OCI-LY7 (cell line): Measurements from ENCODE around the gene HDGFL2. TPM values are rescaled to one million over a fixed set of nuclear protein-coding genes. Genes with fewer than 3 reads are reported as not detected.

Source experiments
- BruUV-seq: library from RNA; stranded (reverse); fragments of 400-500 nt; replicated peaks from 2 replicates; lab custom pipeline; 2021; lab: Mats Ljungman, UMichigan
- CTCF ChIA-PET: fragments of 300-600 bp; sonication (Branson Sonifier 250); formaldehyde crosslinking; loops from one replicate; lab custom pipeline; 2022; ENCODE audit warnings: antibody characterized with exemption; ENCODE audit not compliant: unreplicated experiment; lab: Charles Lee
- POLR2A ChIA-PET: fragments of 300-600 bp; sonication (Branson Sonifier 250); formaldehyde crosslinking; loops from one replicate; lab custom pipeline; 2022; ENCODE audit warnings: antibody characterized with exemption; lab: Charles Lee
- DNase-seq: peaks from one replicate; pipeline ENCODE4 v3.0.0-alpha.2; 2015; ENCODE audit warnings: low spot score
- H2AFZ ChIP-seq: fragments of 200-600 bp; sonication (generic), shearing (Covaris generic); 2 replicates; pipeline ENCODE4 v1.6.1; 2014; ENCODE audit warnings: mild to moderate bottlenecking, antibody characterized with exemption, low read length, moderate library complexity
- H3K27ac ChIP-seq: fragments of 200-600 bp; sonication (generic); 2 replicates; pipeline ENCODE4 v1.5.1; 2014; ENCODE audit warnings: mixed run types, low read depth, mild to moderate bottlenecking, moderate library complexity, low read length, inconsistent platforms; ENCODE audit not compliant: poor library complexity, severe bottlenecking
- H3K36me3 ChIP-seq: fragments of 200-600 bp; sonication (generic); 2 replicates; pipeline ENCODE4 v1.6.1; 2014; ENCODE audit warnings: mild to moderate bottlenecking, antibody characterized with exemption, low read length, moderate library complexity, mixed read lengths; ENCODE audit not compliant: insufficient read depth
- H3K4me1 ChIP-seq: fragments of 200-600 bp; sonication (generic); 2 replicates; pipeline ENCODE4 v1.5.1; 2014; ENCODE audit warnings: mild to moderate bottlenecking, low read length; ENCODE audit not compliant: insufficient read depth, poor library complexity, severe bottlenecking
- H3K4me2 ChIP-seq: fragments of 200-600 bp; sonication (generic); 2 replicates; pipeline ENCODE4 v1.6.1; 2014; ENCODE audit warnings: mild to moderate bottlenecking, low read length
- H3K4me3 ChIP-seq: fragments of 200-600 bp; sonication (generic); 2 replicates; pipeline ENCODE4 v1.5.1; 2014; ENCODE audit warnings: mild to moderate bottlenecking, low read depth, low read length; ENCODE audit not compliant: poor library complexity, severe bottlenecking
- H3K79me2 ChIP-seq: fragments of 200-600 bp; sonication (generic); 2 replicates; pipeline ENCODE4 v1.6.1; 2016; ENCODE audit warnings: low read depth, mild to moderate bottlenecking, low read length, moderate library complexity, mixed read lengths; ENCODE audit not compliant: insufficient read depth
- H3K9me2 ChIP-seq: fragments of 200-600 bp; sonication (generic); 2 replicates; pipeline ENCODE4 v1.6.1; 2016; ENCODE audit warnings: mild to moderate bottlenecking, low read length, mixed read lengths; ENCODE audit not compliant: insufficient read depth
- H3K9me3 ChIP-seq: fragments of 200-600 bp; sonication (generic); 2 replicates; pipeline ENCODE4 v1.6.1; 2014; ENCODE audit warnings: mild to moderate bottlenecking, mixed run types, low read length, mixed read lengths
- H4K20me1 ChIP-seq: fragments of 200-600 bp; sonication (generic); 2 replicates; pipeline ENCODE4 v1.6.1; 2014; ENCODE audit warnings: mild to moderate bottlenecking, antibody characterized with exemption, low read length, moderate library complexity, mixed read lengths; ENCODE audit not compliant: insufficient read depth
- EZH2phosphoT487 ChIP-seq: fragments of 200-600 bp; sonication (generic); IDR thresholded peaks from 2 replicates; pipeline ENCODE4 v1.6.1; 2018; ENCODE audit warnings: low read depth, borderline replicate concordance, mild to moderate bottlenecking, mixed run types, antibody characterized with exemption, low read length, moderate library complexity, mixed read lengths
- intact Hi-C: fragments of 100-400 bp; cut with micrococcal nuclease; formaldehyde crosslinking; loops from one replicate; pipeline ENCODE4 v1.10.0; 2022; ENCODE audit not compliant: unreplicated experiment
- total RNA-seq, 2 experiments: library from RNA; depleted of rRNA in 1 of 2; stranded (reverse); fragments of >200 nt in 1 of 2; shearing (Covaris generic) in 1 of 2; gene quantifications; 2 replicates each; pipeline ENCODE4 v1.2.3, GENCODE V29; 2014 to 2022
- TF ChIP-seq, protein P1 (sequence below): fragments of 200-600 bp; sonication (generic); conservative IDR thresholded peaks from 2 replicates; pipeline ENCODE4 v1.5.1; 2014; ENCODE audit warnings: mild to moderate bottlenecking, antibody characterized with exemption, low read length, moderate library complexity, mixed read lengths

Gene HDGFL2
- total RNA-seq, 2 experiments from 2014 or later: 54.5 to 85.9 TPM

DNA sequence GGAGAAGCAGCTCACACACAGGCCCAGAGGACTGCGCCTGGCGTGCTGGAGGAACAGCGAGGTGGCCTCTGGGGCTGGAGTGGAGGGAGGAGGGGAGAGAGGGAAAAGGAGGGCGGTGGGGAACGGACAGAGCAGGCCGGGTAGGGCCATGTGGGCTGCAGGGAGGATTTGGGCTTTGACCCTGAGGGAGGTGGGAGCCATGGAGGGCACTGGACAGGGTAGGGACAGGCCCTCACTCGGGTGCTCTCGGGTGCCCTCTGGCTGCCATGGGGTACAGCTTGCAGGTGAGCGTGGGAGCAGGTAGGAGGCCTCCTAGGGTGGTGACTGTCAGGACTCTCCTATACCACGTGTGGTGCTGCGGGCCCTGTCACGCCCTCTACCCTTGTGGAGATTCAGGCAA, 23.4 kb downstream of the HDGFL2 start:
- H3K27ac ChIP-seq: no peak overlapping the region
- CTCF ChIA-PET: no interaction called here
- H2AFZ ChIP-seq: no peak overlapping the region
- DNase-seq: peak; percentile 36
- no peaks in the 10 kb centered on the region for H3K9me3 ChIP-seq
- no peaks in the 10 kb centered on the region for H4K20me1 ChIP-seq
- BruUV-seq: no TSS peak
- POLR2A ChIA-PET: no interaction called here
- no peaks in the 10 kb centered on the region for H3K4me1 ChIP-seq
- peaks cover 62% of the 10 kb centered on the region for H3K36me3 ChIP-seq
- no peak overlapping the region for H3K4me2 ChIP-seq
- H3K9me2 ChIP-seq: no peaks in the 10 kb centered on the region
- intact Hi-C loops: no loop called here
- TF ChIP-seq, protein P1, sequence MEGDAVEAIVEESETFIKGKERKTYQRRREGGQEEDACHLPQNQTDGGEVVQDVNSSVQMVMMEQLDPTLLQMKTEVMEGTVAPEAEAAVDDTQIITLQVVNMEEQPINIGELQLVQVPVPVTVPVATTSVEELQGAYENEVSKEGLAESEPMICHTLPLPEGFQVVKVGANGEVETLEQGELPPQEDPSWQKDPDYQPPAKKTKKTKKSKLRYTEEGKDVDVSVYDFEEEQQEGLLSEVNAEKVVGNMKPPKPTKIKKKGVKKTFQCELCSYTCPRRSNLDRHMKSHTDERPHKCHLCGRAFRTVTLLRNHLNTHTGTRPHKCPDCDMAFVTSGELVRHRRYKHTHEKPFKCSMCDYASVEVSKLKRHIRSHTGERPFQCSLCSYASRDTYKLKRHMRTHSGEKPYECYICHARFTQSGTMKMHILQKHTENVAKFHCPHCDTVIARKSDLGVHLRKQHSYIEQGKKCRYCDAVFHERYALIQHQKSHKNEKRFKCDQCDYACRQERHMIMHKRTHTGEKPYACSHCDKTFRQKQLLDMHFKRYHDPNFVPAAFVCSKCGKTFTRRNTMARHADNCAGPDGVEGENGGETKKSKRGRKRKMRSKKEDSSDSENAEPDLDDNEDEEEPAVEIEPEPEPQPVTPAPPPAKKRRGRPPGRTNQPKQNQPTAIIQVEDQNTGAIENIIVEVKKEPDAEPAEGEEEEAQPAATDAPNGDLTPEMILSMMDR: peak; percentile 70
- no peak for TF ChIP-seq EZH2phosphoT487
- no peak overlapping the region for H3K4me3 ChIP-seq
- no peaks in the 10 kb centered on the region for H3K79me2 ChIP-seq

DNA sequence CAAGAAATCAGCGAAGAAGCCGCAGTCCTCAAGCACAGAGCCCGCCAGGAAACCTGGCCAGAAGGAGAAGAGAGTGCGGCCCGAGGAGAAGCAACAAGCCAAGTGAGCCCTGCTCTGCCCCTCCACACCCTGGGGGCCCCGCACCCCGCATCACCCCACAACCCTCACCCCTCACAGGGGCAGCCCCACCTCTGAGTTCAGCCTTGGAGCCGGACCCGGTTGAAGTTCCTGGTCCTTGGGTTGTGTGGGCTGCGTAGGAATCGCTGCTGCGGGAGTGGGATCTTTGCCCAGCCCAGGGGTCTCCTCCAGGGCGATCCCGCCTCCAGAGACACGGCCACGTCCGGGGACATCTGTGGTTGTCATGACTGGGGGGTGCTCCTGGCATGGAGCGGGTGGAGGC, 24.2 kb downstream of the HDGFL2 start:
- Histone ChIP-seq H4K20me1 (no peaks in the 10 kb centered on the region), H3K79me2 (no peaks in the 10 kb centered on the region), H3K4me1 (no peaks in the 10 kb centered on the region), H3K9me2 (no peaks in the 10 kb centered on the region), H3K9me3 (no peaks in the 10 kb centered on the region), H3K4me2 (no peak overlapping the region), H3K36me3 (peaks cover 62% of the 10 kb centered on the region), H3K4me3 (no peak overlapping the region), H3K27ac (no peak overlapping the region), H2AFZ (no peak overlapping the region)
- CTCF ChIA-PET: no interaction called here
- no peak for DNase-seq
- no TSS peak for BruUV-seq
- POLR2A ChIA-PET: no interaction called here
- intact Hi-C loops: no loop called here
- TF ChIP-seq EZH2phosphoT487: no peak
- TF ChIP-seq, protein P1: no peak

DNA sequence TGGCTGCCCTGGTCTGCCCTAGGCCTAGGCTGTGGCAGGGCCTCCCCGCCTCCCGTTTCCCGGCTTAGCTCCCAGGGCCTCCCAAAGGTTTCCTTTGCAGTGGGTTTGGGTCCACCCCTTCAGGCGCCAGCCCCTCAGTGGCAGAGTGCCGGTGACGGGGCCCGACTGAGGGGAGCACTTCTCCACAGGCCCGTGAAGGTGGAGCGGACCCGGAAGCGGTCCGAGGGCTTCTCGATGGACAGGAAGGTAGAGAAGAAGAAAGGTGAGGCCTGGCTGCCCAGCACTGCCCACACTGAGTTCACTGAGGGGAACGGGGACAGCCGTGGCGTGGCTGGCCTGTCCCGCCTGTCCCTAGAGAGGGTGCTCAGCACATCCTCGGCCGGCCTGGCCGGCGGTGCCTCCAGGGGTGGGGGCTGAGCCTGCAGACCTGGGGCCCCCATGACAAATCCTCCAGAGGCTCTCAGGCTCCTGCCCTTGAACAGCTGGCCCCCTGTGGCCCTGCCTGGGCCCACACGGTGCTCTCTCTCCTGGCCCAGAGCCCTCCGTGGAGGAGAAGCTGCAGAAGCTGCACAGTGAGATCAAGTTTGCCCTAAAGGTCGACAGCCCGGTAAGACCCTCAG, 25.8 kb downstream of the HDGFL2 start:
- H3K27ac ChIP-seq: no peak overlapping the region
- H4K20me1 ChIP-seq: no peaks in the 10 kb centered on the region
- intact Hi-C loops: no loop called here
- DNase-seq: no peak
- no peaks in the 10 kb centered on the region for H3K4me1 ChIP-seq
- no peak overlapping the region for H3K4me2 ChIP-seq
- no peaks in the 10 kb centered on the region for H3K79me2 ChIP-seq
- H3K4me3 ChIP-seq: no peak overlapping the region
- ChIA-PET CTCF (no interaction called here), POLR2A (no interaction called here)
- H3K9me3 ChIP-seq: no peaks in the 10 kb centered on the region
- H3K36me3 ChIP-seq: peaks cover 51% of the 10 kb centered on the region
- BruUV-seq: no TSS peak
- no peaks in the 10 kb centered on the region for H3K9me2 ChIP-seq
- no peak overlapping the region for H2AFZ ChIP-seq
- TF ChIP-seq, protein P1: no peak
- TF ChIP-seq EZH2phosphoT487: no peak
